DND-41 (cell line): ENCODE results near the gene ERO1B.

Experiments
- EZH2 ChIP-seq: IDR thresholded peaks from 3 replicates; pipeline ENCODE4 v1.6.1; 2012; ENCODE audit warnings: borderline replicate concordance, low read depth, mild to moderate bottlenecking, moderate library complexity, low read length, inconsistent platforms; ENCODE audit not compliant: severe bottlenecking
- TF ChIP-seq, protein P1 (sequence below): IDR thresholded peaks from 2 replicates; pipeline ENCODE4 v1.5.1; 2012; ENCODE audit warnings: borderline replicate concordance, low read length, moderate library complexity, mild to moderate bottlenecking; ENCODE audit not compliant: poor library complexity, severe bottlenecking; ENCODE audit errors: extremely low read depth

DNA sequence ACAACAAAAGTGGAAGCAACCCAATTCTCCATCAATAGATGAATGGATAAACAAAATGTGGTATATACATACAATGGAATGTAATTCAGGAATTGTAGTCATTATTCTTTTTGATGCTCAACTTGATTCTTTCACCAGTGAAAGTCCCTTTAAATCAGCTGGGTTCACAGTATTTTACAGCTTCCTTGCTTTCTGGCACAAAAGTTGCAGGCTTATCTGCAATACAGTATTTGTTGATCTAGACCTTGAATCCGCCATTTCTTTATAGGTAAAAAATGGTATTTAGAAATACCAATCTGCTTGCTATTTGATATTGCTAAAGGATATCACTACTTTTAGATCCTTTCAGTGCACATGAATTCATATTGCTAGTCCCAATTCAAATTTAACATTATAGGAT lies 44.7 kb upstream of the ERO1B start:
- TF ChIP-seq, protein P1, sequence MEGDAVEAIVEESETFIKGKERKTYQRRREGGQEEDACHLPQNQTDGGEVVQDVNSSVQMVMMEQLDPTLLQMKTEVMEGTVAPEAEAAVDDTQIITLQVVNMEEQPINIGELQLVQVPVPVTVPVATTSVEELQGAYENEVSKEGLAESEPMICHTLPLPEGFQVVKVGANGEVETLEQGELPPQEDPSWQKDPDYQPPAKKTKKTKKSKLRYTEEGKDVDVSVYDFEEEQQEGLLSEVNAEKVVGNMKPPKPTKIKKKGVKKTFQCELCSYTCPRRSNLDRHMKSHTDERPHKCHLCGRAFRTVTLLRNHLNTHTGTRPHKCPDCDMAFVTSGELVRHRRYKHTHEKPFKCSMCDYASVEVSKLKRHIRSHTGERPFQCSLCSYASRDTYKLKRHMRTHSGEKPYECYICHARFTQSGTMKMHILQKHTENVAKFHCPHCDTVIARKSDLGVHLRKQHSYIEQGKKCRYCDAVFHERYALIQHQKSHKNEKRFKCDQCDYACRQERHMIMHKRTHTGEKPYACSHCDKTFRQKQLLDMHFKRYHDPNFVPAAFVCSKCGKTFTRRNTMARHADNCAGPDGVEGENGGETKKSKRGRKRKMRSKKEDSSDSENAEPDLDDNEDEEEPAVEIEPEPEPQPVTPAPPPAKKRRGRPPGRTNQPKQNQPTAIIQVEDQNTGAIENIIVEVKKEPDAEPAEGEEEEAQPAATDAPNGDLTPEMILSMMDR = no peak
- no peak for TF ChIP-seq EZH2
